Measurements from ENCODE around the gene PUS1.
"Not testable (repeated sequence)": the region's sequence is repeated elsewhere in the genome, so short reads cannot be mapped to it uniquely, and the experiment has no call there.

Gene PUS1

GRCh38 chr12:131960590-131961325 lies 31.7 kb downstream of the PUS1 start:
- not testable (repeated sequence) for DNase-seq (ENCODE audit: low read depth)

DNA sequence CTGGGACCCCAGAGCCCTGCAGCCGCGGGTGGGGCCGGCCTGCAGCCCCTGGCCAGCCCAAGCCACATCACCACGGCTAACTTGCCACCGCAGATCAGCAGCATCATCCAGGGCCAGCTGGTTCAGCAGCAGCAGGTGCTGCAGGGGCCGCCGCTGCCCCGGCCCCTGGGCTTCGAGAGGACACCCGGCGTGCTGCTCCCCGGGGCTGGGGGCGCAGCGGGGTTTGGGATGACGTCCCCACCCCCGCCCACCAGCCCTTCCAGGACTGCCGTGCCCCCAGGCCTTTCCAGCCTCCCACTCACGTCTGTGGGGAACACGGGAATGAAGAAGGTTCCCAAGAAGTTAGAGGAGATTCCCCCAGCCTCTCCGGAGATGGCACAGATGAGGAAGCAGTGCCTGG lies 32.3 kb downstream of the PUS1 start:
- not testable (repeated sequence) for DNase-seq (ENCODE audit: low read depth)

GRCh38 chr12:131962069-131962468 lies 33.0 kb downstream of the PUS1 start:
- no peak for DNase-seq (ENCODE audit: low read depth)

GRCh38 chr12:131963381-131963780 lies 34.3 kb downstream of the PUS1 start:
- no peak for DNase-seq (ENCODE audit: low read depth)

DNA sequence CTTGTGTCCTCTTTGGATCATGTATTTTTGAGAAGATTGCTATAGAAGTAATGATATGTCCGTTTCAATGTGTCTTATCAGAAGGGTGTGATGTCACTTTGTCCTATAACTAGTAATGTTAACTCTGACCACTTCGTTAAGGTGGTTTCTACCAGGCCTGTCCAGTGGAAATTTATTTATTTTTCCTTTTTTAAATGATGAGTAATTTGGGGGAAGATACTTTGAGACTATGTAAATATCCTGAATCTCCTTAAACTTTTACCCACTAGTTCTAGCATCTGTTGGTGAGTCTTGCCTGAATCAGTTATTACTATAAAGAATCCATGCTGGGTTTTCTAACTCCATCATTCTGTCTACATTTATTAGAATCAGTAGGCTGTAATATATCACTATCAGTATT lies 36.0 kb downstream of the PUS1 start:
- no peak for DNase-seq (ENCODE audit: low read depth)

GRCh38 chr12:131971226-131971625 lies 42.1 kb downstream of the PUS1 start:
- no peak for DNase-seq (ENCODE audit: low read depth)

- no peak for DNase-seq (ENCODE audit: low read depth)
These were observed 46.2 kb downstream of the PUS1 start for GRCh38 chr12:131975228-131975627.

DNA sequence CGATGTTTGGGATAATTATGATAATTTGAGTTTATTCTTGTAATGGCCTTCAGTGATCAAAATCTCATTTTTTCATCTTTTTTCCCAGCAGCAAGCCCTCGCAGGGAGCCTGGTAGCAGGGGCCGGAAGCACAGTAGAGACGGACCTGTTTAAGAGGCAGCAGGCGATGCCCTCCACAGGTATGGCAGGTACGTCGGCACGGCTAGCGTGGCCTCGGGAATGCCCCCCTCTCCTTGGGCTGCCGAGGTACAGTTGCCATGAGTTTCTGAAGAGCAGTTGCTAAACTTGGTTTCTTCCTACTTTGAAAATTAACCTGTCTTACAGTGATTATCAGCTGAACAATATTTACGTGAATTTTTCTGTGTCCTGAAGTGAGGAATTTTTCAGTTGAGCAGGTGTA lies 50.5 kb downstream of the PUS1 start:
- DNase-seq (ENCODE audit: low read depth) = no peak

DNA sequence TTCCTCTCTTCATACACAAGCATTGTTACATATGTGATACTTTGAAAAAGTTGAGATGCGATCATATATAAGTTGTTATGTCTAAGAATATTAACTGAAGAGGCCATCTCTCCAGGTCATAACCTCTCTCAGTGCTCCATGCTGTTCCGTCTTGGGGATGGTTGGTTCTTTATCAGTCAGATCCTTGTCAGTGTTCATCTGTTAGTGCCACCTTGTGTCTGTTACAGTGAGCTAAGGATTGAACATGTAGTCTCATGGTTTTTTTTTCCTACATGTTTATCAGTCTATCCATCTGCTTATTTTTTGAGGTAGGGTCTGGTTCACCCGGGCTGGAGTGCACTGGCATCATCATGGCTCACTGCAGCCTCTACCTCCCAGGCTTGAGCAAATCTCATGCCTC lies 51.2 kb downstream of the PUS1 start:
- DNase-seq (ENCODE audit: low read depth) = no peak

DNA sequence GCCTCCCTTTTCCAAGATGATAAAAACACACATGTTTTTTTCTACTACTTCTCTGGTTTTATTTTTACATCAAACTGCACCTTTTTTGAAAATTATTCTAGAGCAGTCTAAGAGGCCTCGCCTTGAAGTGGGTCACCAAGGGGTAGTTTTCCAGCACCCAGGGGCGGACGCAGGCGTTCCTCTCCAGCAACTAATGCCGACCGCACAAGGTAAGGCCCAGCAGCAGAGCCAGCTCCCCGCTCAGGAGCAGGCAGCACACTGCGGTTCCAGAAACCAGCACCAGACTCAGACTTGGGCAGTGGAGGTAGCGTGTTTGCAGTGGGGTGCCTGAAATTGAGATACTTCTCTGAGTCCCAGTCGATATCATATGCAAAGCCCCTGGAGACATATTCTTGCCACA lies 52.3 kb downstream of the PUS1 start:
- no peak for DNase-seq (ENCODE audit: low read depth)

- DNase-seq (ENCODE audit: low read depth) = no peak
These were observed 53.0 kb downstream of the PUS1 start for GRCh38 chr12:131982041-131982440.

- DNase-seq (ENCODE audit: low read depth) = no peak
These were observed 54.0 kb downstream of the PUS1 start for GRCh38 chr12:131983026-131983425.

DNA sequence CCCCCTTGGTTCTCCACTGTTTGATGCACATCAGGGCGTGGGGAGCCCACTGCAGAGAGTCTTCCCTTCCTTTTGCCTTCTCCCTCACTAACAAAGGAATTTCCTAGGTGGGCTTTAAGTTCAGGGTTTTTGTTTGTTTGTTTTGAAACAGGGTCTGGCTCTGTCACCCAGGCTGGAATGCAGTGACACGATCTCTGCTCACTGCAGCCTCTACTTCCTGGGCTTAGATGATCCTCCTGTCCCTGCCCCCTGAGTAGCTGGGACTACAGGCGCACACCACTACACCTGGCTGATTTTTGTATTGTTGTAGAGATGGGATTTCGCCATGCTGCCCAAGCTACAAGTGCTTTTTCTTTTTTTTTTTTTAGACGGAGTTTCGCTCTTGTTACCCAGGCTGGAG lies 54.5 kb downstream of the PUS1 start:
- no peak for DNase-seq (ENCODE audit: low read depth)

GRCh38 chr12:131984334-131984733 lies 55.3 kb downstream of the PUS1 start:
- DNase-seq (ENCODE audit: low read depth) = no peak

DNA sequence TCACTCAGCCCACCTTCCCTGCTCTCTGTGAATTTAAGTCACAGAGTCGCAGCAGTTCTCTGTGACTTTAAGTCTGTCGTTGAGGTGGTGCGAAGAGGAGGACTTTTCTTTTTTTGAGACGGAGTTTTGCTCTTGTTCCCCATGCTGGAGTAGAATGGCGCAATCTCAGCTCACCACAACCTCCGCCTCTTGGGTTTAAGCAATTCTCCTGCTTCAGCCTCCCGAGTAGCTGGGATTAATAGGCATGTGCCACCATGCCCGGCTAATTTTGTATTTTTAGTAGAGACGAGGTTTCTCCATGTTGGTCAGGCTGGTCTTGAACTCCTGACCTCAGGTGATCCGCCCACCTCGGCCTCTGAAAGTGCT lies 56.4 kb downstream of the PUS1 start:
- not testable (repeated sequence) for DNase-seq (ENCODE audit: low read depth)

- no peak for DNase-seq (ENCODE audit: low read depth)
These were observed 57.3 kb downstream of the PUS1 start for GRCh38 chr12:131986361-131986760.

DNA sequence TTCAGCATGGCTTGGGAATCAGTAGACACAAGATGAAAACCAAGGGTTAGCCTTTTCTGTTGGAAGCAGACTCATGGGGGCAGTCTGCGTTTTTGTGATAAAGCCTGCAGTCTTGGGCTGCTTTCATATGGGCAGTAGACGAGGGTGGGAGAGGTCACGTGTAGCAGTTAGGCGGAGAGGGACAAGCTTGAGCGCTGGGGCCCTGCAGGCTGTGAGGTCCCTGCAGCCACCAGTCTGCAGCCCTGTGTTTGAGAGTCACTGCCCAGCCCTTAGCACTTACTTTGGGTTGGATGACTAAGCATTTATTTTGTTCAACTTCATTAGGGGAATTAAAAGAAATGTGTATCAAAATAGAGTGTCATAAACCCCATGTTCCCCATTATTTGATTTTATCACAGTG lies 57.8 kb downstream of the PUS1 start:
- no peak for DNase-seq (ENCODE audit: low read depth)

DNA sequence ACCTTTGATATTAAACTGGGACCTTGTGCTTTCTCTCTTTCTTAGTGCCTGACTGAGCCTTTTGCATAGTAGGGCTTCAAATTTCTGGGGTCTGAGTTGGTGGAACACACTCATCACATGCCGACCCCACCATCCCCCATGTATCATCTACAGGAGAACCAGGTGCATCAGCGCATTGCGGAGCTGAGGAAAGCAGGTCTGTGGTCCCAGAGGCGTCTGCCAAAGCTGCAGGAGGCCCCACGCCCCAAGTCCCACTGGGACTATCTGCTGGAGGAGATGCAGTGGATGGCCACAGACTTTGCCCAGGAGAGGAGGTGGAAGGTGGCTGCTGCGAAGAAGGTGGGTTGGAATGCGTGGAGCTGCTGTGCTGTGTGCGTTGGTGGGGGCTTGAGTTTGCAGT lies 58.5 kb downstream of the PUS1 start:
- no peak for DNase-seq (ENCODE audit: low read depth)

DNA sequence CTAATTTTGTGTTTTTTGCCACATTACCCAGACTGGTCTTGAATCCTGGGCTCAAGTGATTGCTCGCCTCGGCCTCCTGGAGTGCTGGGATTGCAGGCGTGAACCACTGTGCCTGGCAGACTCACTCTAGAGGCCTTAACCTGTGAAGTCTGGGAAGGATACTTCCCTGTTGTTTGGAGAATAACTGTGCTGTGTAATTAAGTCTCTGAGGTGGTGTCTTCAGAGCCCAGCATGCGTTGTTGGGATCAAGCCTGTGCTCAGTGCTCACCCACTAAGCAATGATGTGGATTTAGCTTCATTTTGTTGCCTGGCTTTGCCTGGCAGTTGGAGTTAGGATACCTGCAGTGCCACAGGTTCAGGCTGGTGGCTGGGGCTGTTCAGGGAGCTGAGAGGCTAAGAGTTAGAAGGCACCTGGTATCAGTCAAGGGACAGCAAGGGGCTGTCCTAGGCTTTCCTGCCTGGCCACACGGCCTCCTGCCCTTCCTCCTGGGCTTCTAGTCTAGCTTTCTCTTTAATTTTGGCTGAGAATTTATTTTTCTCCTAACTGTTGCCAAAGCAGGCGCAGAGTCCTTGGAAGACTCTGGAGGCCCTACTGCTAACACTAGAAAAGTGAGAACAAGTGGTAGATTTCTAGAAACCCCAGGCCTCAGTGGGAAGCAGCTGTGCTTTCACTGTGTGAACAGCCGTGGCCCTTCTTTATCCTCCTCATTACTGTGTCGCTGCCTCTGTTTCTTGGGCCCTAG lies 59.1 kb downstream of the PUS1 start:
- DNase-seq (ENCODE audit: low read depth) = no peak

- no peak for DNase-seq (ENCODE audit: low read depth)
These were observed 59.9 kb downstream of the PUS1 start for GRCh38 chr12:131989021-131989420.

DNA sequence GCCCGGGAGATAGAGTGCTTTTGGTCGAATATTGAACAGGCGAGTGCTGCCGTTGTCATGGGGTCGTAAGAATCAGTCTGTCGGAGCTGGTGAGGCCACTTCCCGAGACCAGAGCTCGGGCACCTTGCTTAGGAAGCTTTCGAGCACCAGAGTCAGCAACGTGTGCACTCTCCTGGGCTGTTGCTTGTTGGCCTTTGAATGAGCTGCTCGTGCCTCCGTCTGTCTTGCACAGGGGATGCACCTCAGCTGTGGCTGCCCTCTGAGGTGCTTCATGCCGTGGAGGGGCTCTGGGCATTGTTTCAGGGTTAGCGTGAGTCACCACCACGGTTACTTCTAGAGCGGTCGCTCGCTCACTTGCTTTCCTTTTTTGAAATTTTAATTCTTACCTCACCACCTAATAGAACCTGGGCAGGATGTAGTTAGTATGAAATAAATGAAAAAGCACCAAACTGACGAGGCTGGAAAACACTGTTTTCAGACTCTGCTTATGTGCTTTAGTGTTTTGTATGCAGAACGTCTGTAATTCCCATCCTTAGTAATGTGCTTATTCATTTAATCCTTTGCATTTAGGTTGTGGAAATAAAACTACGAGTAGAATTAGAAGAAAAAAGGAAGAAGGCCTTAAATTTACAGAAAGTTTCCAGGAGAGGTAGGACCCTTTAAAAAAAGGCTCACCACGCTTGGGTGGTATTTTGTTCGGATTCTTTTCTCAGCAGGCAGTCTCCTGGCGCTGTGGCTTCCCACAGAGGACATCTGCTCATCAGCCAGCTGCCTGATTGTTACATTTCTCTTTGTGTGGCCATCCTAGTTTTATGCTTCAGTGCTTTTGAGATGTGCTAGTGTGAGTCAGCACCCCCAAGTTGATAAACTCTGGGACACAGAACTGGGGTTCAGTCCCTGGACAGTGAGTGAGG lies 61.2 kb downstream of the PUS1 start:
- DNase-seq (ENCODE audit: low read depth) = no peak

GRCh38 chr12:131990980-131991305 lies 61.9 kb downstream of the PUS1 start:
- DNase-seq (ENCODE audit: low read depth) = no peak

All from HS-5 (cell line).